ENCODE data around the gene TNP2. TPM values are rescaled to one million over a fixed set of nuclear protein-coding genes. Genes with fewer than 3 reads are reported as not detected.
"Not testable (repeated sequence)": the region's sequence is repeated elsewhere in the genome, so short reads cannot be mapped to it uniquely, and the experiment has no call there.

TNP2 gene
- total and polyA plus RNA-seq, 2 donors from 2014 or later, result not detected

DNA sequence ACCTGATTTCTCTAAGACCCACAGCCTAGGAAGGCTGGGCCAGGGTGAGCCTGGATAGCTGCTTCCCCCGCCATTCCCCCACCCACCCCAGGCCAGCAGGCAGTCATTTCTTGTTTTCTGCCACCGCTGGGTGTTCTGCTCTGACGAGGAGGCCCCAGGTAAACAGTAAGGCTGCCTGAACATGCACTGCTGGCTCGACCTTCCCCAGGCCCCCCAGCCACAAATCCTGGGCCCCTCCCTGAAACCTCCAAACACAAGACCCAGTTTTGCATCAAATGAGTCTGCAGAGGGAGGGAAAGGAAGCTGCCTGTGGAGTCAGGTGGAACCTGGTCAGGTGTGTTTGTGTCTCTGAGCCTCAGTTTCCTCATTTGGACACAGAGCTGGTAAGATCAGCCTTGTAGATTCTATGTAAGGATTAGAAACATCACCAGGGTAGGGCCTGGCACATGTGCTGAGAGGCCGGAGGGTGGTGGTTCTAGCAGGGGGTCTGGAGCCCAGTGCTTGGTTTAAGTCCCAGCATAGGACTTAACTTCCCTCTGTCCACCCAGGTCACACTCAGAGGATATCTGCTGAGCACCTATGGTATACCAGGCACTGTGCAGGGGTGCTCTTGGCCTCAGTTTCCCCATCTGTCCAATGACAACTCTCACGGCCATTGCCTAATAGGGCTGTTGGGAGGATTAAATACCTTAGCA lies 30.9 kb upstream of the TNP2 start:
- H3K27me3 ChIP-seq (ENCODE audit: control insufficient read depth, insufficient read depth, low read length), result no peaks in the 10 kb centered on the region
- H3K36me3 ChIP-seq (ENCODE audit: control insufficient read depth in 2 of 3, insufficient read depth in 3 of 3, low read length in 3 of 3), result no peaks in the 10 kb centered on the region
- H3K9me3 ChIP-seq (ENCODE audit: control insufficient read depth in 2 of 3, insufficient read depth in 1 of 3, low read length in 3 of 3), result peaks cover 0 to 2% (median 0%) of the 10 kb centered on the region in 3 donors
- peak in 2 of 5 donors; percentile 27 to 34 for DNase-seq
- no peak overlapping the region for H3K4me3 ChIP-seq (ENCODE audit: low read length in 3 of 3)
- peak overlapping the region in 1 of 3 donors; percentile 46 for H3K9ac ChIP-seq (ENCODE audit: low read length in 3 of 3)
- peaks cover 3 to 17% (median 4%) of the 10 kb centered on the region in 3 donors for H3K4me1 ChIP-seq (ENCODE audit: control insufficient read depth in 2 of 3, insufficient read depth in 2 of 3, low read depth in 1 of 3, low read length in 3 of 3)
- no peak for FAIRE-seq
- H3K27ac ChIP-seq (ENCODE audit: low read depth in 2 of 2, low read length in 2 of 2), result no peak overlapping the region
- intact Hi-C loops (cut with DNase I), result no loop called here
- TF ChIP-seq, protein P1, sequence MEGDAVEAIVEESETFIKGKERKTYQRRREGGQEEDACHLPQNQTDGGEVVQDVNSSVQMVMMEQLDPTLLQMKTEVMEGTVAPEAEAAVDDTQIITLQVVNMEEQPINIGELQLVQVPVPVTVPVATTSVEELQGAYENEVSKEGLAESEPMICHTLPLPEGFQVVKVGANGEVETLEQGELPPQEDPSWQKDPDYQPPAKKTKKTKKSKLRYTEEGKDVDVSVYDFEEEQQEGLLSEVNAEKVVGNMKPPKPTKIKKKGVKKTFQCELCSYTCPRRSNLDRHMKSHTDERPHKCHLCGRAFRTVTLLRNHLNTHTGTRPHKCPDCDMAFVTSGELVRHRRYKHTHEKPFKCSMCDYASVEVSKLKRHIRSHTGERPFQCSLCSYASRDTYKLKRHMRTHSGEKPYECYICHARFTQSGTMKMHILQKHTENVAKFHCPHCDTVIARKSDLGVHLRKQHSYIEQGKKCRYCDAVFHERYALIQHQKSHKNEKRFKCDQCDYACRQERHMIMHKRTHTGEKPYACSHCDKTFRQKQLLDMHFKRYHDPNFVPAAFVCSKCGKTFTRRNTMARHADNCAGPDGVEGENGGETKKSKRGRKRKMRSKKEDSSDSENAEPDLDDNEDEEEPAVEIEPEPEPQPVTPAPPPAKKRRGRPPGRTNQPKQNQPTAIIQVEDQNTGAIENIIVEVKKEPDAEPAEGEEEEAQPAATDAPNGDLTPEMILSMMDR (IDR thresholded peaks at IDR 0.05; ENCODE audit: borderline replicate concordance, extremely low read depth, insufficient read depth), result no peak

DNA sequence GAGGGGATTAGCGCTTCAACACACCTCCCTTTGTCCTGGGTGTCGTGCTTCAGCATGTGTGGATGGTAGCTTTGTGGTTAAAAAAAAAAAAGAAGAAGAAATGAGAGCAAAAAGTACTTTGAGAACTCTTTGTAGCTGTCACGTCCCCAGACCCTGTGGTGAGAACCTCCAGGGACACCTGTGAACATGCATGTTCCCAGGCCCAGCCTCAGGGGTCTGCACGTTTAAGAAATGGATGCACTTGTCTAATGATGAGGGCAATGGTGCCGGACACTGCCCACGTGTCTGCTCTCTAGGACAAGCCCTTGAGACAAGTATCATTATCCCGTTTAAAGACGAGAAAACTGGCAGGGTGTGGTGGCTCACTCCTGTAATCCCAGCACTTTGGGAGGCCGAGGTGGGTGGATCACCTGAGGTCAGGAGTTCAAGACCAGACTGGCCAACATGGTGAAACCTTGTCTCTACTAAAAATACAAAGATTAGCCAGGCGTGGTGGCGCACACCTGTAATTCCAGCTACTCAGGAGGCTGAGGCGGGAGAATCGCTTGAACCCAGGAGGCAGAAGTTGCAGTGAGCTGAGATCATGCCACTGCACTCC lies 29.9 kb upstream of the TNP2 start:
- H3K4me3 ChIP-seq (ENCODE audit: low read length in 3 of 3); H3K9ac ChIP-seq (ENCODE audit: low read length in 3 of 3); H3K27ac ChIP-seq (ENCODE audit: low read depth in 2 of 2, low read length in 2 of 2); FAIRE-seq; H3K36me3 ChIP-seq (ENCODE audit: control insufficient read depth in 2 of 3, insufficient read depth in 3 of 3, low read length in 3 of 3); intact Hi-C loops (cut with DNase I); H3K27me3 ChIP-seq (ENCODE audit: control insufficient read depth, insufficient read depth, low read length); H3K9me3 ChIP-seq (ENCODE audit: control insufficient read depth in 2 of 3, insufficient read depth in 1 of 3, low read length in 3 of 3): not testable (repeated sequence)
- peaks cover 3 to 17% (median 4%) of the 10 kb centered on the region in 3 donors for H3K4me1 ChIP-seq (ENCODE audit: control insufficient read depth in 2 of 3, insufficient read depth in 2 of 3, low read depth in 1 of 3, low read length in 3 of 3)
- DNase-seq, result peak in 2 of 5 donors; percentile 45 to 47

DNA sequence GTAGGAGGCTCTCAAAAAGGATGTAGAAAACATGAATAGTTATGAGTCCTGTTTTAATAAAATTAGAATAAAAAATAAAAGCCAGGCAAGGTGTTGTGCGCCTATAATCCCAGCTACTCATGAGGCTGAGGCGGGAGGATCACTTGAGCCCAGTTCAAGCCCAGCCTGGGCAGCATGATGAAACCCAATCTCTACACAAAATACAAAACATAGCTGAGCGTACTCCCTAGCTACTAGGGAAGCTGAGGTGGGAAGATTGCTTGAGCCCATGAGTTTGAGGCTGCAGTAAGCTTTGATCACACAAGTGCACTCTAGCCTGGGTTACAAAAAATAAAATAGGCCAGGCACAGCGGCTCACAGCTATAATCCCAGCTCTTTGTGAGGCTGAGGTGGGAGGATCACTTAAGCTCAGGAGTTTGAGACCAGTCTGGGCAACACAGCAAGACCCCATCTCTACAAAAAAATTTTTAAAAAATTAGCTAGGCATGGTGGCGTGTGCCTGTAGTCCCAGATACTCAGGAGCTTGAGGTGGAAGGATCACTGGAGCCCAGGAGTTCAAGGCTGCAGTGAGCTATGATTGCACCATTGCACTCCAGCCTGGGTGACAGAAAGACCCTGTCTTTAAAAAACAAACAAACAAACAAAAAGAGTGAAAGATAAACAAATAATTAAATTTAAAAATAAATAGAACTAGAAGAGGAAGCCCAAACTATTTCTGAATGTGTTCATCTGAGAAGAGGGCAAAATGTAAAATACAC lies 29.2 kb upstream of the TNP2 start:
- Histone ChIP-seq H3K4me1 (ENCODE audit: control insufficient read depth in 2 of 3, insufficient read depth in 2 of 3, low read depth in 1 of 3, low read length in 3 of 3) (peaks cover 0 to 17% (median 3%) of the 10 kb centered on the region in 3 donors), H3K27ac (ENCODE audit: low read depth in 2 of 2, low read length in 2 of 2) (peak overlapping the region; percentile 36 to 81), H3K9ac (ENCODE audit: low read length in 3 of 3) (no peak overlapping the region), H3K27me3 (ENCODE audit: control insufficient read depth, insufficient read depth, low read length) (no peaks in the 10 kb centered on the region), H3K36me3 (ENCODE audit: control insufficient read depth in 2 of 3, insufficient read depth in 3 of 3, low read length in 3 of 3) (no peaks in the 10 kb centered on the region), H3K9me3 (ENCODE audit: control insufficient read depth in 2 of 3, insufficient read depth in 1 of 3, low read length in 3 of 3) (no peaks in the 10 kb centered on the region), H3K4me3 (ENCODE audit: low read length in 3 of 3) (no peak overlapping the region)
- DNase-seq (no peak), FAIRE-seq (no peak)
- TF ChIP-seq, protein P1 (IDR thresholded peaks at IDR 0.05; ENCODE audit: borderline replicate concordance, extremely low read depth, insufficient read depth), result no peak
- intact Hi-C loops (cut with DNase I), result no loop called here

Data from kidney (tissue), 14 donors.